HG03469 (cell line): Measurements from ENCODE around the gene PDZRN4.
"Not testable (repeated sequence)": the region's sequence is repeated elsewhere in the genome, so short reads cannot be mapped to it uniquely, and the experiment has no call there.

Experiments used
- ATAC-seq: cut with Tn5 transposase; IDR thresholded peaks from one replicate; pipeline ENCODE4 v1.9.1; 2021; ENCODE audit warnings: mild to moderate bottlenecking, moderate library complexity, moderate number of reproducible peaks; ENCODE audit not compliant: unreplicated experiment

Gene PDZRN4

GRCh38 chr12:41277946-41278267 lies 89.8 kb downstream of the PDZRN4 start:
- no peak for ATAC-seq

GRCh38 chr12:41280341-41281095 lies 92.4 kb downstream of the PDZRN4 start:
- not testable (repeated sequence) for ATAC-seq

DNA sequence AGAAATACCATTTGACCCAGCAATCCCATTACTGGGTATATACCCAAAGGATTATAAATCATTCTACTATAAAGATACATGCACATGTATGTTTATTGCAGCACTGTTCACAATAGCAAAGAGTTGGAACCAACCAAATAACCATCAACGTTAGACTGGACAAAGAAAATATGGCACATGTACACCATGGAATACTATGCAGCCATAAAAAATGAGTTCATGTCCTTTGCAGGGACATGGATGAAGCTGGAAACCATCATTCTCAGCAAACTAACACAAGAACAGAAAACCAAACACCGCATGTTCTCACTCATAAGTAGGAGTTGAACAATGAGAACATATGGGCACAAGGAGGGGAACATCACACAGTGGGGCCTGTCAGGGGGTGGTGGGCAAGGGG lies 97.3 kb downstream of the PDZRN4 start:
- ATAC-seq: not testable (repeated sequence)

- ATAC-seq: no peak
Observed at GRCh38 chr12:41286426-41286825, 98.3 kb downstream of the PDZRN4 start.

DNA sequence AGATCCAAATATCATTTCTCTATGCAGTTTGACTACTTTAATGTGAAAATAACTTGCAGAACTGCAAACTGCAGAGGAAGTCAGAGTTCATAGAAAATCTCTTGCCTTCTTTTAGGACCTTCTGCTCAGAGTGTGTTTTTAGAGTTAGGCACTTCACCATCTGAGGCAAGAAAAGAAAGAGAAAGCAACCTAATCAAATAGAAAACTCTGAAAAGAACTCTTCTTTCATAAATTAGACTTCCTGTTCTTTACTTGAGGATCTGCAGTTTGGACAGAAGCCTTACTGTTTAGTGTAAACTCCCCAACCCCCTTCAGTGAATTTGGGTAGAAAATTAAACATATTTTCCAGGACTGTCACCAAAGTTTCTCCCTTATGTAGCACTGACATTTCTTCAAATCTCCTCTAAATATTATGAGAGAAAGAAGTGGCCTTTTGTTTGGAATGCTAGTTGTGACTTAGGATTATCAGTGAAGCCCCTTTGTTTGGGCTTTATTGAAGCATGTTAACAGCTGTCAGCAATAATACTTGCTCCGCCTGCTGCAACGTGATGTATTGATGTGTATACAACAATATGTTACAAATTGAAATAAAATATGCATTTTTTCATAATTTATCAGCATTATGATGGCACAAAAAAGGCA lies 99.5 kb downstream of the PDZRN4 start:
- ATAC-seq: no peak

DNA sequence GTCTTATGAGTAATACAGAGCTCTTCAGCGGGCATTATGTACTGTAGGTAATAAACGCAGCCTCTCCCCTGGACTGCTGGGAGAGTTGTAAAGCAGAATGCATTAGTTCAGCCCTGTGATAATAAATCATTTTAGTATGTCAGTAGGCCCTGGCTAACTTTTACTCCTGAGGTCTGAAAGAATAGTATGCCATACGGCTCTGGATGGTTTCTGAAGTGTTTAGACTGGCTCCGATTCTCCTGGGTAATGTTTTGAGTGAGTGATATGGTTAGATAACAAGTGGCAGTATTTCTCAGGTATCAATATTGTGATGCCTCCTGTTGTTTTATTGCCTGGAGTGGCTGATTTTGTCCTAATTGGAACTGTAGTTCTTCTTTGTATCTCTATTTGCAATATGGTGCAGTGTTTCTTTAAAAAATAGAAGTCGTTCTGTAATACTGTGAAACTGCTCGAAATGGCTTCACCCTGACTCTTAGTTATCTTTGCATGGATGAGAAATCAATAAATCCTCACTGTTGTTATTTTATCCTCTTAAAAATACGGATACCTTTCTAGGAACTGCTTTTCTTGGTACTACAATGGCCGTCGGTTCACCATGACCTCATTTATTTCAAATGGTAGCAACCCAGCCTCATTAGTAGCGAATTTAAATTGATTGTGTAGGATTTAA lies 100.2 kb downstream of the PDZRN4 start:
- no peak for ATAC-seq

DNA sequence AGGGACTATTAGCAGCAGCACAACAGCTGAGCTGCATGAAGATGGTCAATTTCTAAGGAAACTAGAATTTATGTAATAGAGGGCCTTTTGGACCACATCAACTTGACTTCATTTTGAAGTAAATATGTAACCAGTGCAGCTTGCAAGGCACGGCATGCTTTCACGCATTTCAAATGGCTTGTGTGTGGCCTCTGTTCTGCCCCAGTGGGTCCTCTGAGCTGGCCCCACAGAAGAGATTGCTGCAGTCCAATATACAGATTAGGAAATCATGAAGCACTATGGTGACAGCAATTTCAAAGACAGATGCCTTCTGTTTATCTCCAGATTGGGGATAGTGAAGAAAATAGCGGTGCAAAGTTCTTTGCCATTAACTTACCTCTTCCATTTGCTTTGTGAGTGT lies 101.4 kb downstream of the PDZRN4 start:
- no peak for ATAC-seq

DNA sequence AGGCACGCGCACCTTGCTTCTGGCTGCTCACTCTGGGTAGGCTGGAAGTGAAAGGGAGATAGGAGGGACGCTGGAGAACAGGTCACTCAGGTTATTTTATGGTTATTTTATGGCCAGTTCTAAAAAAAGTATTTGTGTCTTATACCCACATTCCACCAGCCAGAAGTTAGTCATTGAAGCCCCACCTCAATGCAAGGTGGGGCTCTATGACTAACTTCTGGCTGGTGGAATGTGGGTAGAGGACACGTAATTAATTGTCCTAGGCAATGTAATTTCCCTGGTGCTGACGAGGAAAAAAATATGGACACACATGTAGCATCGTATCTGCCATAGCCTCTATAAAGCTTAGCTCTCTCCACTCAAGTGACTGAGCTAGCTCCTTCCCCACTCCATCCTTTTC lies 104.9 kb downstream of the PDZRN4 start:
- ATAC-seq: no peak

DNA sequence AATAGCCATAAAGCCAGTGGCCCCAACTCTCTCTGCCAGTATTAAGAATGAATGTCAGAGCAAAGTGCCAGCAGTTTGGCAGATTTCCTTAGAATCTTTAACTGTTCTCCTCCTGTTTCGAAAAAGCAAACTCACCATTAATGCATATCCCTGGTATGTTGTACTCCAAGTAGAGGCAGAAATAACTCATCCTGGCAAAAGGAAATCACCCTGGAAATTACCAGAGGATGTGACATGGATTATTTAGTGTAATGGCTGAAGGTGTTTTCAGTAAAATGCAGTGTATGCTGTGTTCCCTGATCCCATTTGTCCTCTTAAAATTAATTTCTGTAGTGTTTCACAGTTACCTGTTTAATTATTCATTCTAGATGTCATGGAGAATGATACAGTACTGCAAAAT lies 105.3 kb downstream of the PDZRN4 start:
- no peak for ATAC-seq

DNA sequence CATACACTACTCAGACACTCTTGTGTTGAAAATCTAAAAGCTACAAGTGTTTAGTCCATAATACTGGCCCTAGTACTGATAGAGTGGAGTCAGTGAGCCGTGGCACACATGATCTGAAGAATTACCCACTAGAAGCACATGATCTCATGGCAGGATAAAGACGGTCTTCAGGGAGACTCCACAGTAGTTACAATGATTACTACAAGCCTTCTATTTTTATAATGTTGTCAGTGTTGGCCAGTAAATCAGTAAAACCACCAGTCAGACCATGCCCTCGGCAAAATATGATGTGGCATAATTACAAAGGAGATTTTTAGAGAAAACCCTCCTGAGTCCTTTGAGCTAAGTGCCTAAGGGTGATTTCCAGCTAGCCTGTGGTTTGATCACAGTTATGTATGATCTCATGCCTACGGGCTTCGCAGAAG lies 114.9 kb downstream of the PDZRN4 start:
- ATAC-seq: no peak

- no peak for ATAC-seq
Observed at GRCh38 chr12:41304526-41304925, 116.4 kb downstream of the PDZRN4 start.

DNA sequence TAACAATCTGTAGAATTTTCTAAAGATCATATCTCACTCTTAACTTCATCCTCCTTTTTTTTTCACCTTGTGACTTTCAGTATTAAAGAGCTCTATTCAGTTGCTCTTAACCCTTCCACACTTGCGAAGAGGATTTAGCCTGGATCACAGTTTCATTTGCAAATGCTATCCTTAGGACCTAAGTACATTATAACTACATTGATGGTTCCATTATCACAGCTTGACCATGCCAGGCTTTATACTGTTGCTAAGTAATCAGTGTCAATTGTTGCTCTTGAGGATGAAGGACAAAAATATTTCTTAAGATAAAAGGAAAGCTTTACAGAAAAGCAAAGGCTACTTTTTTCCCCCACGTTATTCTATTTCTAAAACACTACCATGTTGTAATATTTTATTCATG lies 122.2 kb downstream of the PDZRN4 start:
- no peak for ATAC-seq

- ATAC-seq: no peak
Observed at GRCh38 chr12:41311883-41312282, 123.8 kb downstream of the PDZRN4 start.

GRCh38 chr12:41312451-41312850 lies 124.3 kb downstream of the PDZRN4 start:
- not testable (repeated sequence) for ATAC-seq

- ATAC-seq: no peak
Observed at GRCh38 chr12:41325336-41325735, 137.2 kb downstream of the PDZRN4 start.

DNA sequence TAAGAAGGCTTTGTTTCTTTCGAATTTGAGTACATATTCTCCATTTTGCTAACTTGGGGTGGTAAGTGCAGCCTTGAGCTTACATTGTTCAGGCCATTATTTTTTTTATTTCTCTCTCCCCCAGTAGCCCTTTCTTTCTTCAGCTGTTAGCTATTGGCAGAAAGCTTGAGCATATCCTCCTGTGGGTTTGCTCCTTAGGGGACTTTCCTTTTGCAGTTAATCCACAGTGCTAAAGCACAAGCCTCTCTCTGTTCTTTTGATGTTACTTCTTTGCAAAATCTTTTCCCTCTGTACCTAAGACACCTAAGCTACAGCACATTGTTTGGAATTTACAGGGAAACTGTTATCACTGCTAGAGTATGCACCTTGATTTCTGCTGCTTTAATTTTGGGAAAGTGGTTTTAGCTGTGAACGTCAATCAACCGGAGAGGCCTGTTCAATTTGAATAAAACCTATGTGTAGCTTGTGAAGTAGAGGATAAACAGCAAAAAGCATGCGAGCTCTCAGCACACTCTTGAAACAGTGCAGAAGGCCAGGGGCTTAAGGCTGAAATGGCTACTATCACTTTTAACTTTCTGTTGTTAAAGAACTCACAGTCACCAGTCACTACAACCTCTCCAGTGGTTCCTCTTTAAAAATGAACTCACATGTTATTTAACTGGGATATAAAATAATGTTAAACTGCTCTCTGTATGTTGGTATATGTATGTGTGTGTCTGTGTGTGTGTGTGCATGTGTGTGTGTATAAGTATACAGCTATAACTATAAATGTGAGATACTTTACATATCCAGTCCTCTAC lies 139.2 kb downstream of the PDZRN4 start:
- no peak for ATAC-seq

GRCh38 chr12:41333974-41334373 lies 145.9 kb downstream of the PDZRN4 start:
- ATAC-seq: no peak

DNA sequence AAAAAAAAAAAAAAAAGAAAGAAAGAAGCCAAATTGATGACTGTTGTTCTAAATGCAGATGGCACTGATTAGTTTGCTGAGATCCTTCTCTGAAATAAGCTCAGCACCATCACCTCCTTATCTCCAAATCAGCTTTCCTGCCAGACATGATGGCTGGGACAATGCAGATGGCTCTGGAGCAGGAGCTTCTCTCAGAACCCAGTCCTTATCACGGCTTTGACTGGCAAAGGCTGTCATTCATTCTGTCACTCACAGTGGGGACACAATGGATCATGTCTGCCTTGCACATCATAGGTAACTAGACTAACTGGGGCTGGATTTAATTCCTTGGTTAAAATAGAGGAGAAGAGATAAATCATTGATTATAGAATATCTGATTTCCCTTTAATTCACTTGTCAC lies 146.3 kb downstream of the PDZRN4 start:
- no peak for ATAC-seq

DNA sequence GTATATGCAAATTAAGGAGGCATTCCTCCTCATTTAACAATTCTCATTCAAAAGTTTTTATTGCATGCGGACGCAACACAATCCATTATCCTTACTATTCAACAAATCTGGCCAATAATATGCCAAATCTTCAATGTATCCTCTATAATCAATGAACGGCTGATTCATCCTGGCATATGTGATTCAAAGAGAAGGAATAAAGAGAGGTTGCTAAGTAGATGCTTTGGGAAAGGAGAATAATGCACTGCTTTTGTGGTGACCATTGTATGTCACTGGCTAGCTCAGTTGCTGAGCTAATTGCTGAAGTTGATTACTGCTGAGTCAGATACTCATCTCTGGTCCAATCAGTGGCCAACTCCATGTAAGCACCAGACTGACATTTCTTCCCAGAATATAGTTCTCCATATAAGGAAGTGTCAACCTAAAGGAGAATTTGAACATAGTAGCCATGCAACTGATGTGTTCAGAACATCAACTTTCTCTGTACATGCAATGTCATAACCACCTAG lies 148.0 kb downstream of the PDZRN4 start:
- no peak for ATAC-seq

DNA sequence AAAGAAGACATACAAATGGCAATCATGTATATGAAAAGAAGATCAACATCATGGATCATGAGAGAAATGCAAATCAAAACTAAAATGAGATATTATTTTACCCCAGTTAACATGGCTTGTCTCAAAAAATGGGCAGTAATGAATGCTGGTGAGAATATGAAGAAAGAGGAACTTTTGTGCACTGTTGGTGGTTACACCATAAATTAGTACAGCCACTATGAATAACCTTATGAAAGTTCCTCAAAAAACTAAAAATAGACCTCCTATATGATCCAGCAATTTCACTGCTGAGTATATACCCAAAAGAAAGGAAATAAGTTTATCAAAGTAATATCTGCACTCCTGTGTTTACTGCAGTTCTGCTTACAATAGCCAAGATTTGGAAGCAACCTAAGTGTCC lies 151.7 kb downstream of the PDZRN4 start:
- ATAC-seq: no peak

DNA sequence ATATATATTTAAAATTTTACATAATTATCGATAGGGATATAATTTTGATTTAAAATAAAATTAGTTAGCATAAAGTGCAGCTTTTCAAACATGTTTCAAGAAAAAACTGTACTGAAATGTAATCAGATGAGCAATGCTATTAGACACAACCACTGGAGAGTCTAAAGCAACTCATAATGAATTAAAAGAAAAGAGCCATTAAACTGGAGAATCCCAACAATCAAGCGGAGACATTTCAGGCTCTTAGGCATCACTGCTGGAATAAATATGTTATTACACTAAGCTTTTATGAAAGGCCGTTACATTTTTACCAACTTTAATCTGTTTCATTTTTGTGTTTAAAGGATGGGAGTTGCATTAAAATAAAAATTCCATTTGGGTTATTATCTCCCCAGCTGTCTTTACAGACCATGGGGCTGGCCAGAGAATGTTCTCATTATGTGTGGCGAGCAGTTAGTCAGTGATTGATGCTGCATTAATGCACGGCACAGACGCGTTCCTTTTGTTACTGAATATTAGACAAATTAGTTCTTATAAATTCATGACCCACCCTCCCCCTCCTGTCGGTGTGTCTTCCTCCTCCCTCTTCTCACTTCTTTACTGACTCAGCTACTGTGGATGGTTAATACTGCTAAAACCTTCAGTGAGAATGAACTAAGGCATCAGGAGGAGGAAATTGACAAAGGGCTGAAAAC lies 156.8 kb downstream of the PDZRN4 start:
- ATAC-seq: no peak
